Osteoblast (primary cell): ENCODE measurements around the gene LMX1A. TPM values are rescaled to one million over a fixed set of nuclear protein-coding genes. Genes with fewer than 3 reads are reported as not detected.

ENCODE experiments used
- DNase-seq: peaks from one replicate; pipeline ENCODE4 v3.0.0; 2011; ENCODE audit warnings: low spot score, mixed read lengths; ENCODE audit not compliant: insufficient read length; ENCODE audit errors: missing footprints
- H2AFZ ChIP-seq: 2 replicates; pipeline ENCODE4 v1.6.0; 2011; ENCODE audit warnings: mild to moderate bottlenecking, low read length
- H3K27ac ChIP-seq: 2 replicates; pipeline ENCODE4 v1.5.1; 2011; ENCODE audit warnings: mild to moderate bottlenecking, low read depth, low read length, moderate library complexity
- H3K27me3 ChIP-seq: 2 replicates; pipeline ENCODE4 v1.6.0; 2012; ENCODE audit warnings: mild to moderate bottlenecking, control low read depth, inconsistent platforms, low read length, moderate library complexity; ENCODE audit not compliant: insufficient read depth
- H3K36me3 ChIP-seq: 2 replicates; pipeline ENCODE4 v1.5.1; 2011; ENCODE audit warnings: mild to moderate bottlenecking, low read length, control low read depth, moderate library complexity; ENCODE audit not compliant: insufficient read depth
- H3K4me1 ChIP-seq: 2 replicates; pipeline ENCODE4 v1.5.1; 2011; ENCODE audit warnings: mild to moderate bottlenecking, low read length, control low read depth, moderate library complexity; ENCODE audit not compliant: insufficient read depth
- H3K4me2 ChIP-seq: 2 replicates; pipeline ENCODE4 v1.6.0; 2011; ENCODE audit warnings: mild to moderate bottlenecking, low read length; ENCODE audit not compliant: insufficient read depth
- H3K4me3 ChIP-seq: fragments of 200-600 bp; sonication (generic); 3 replicates; pipeline ENCODE4 v1.5.1; 2012; ENCODE audit warnings: mild to moderate bottlenecking, low read length, inconsistent platforms; ENCODE audit not compliant: insufficient read depth
- H3K79me2 ChIP-seq: 2 replicates; pipeline ENCODE4 v1.6.0; 2012; ENCODE audit warnings: mild to moderate bottlenecking, low read length, control low read depth, inconsistent platforms; ENCODE audit not compliant: insufficient read depth
- H3K9me3 ChIP-seq: 2 replicates; pipeline ENCODE4 v1.5.1; 2011; ENCODE audit warnings: low read depth, low read length, control low read depth
- H4K20me1 ChIP-seq: 2 replicates; pipeline ENCODE4 v1.6.0; 2012; ENCODE audit warnings: mild to moderate bottlenecking, low read length, control low read depth; ENCODE audit not compliant: insufficient read depth
- total RNA-seq: library from RNA; depleted of rRNA; stranded (reverse); fragments of >200 nt; gene quantifications from 2 replicates; pipeline ENCODE4 v1.2.3, GENCODE V29; 2012
- TF ChIP-seq, protein P1 (sequence below): IDR thresholded peaks from 2 replicates; pipeline ENCODE4 v1.5.1; 2011; ENCODE audit warnings: mild to moderate bottlenecking, low read depth, low read length, moderate library complexity; ENCODE audit errors: extremely low read depth

Gene LMX1A
- total RNA-seq, 1 donor: not detected

- Histone ChIP-seq H2AFZ (no peak overlapping the region), H3K4me1 (no peaks in the 10 kb centered on the region), H3K27me3 (no peaks in the 10 kb centered on the region), H3K9me3 (no peaks in the 10 kb centered on the region), H3K4me2 (no peak overlapping the region), H3K79me2 (no peaks in the 10 kb centered on the region), H3K27ac (no peak overlapping the region), H3K36me3 (no peaks in the 10 kb centered on the region), H4K20me1 (no peaks in the 10 kb centered on the region), H3K4me3 (no peak overlapping the region)
- no peak for DNase-seq
- TF ChIP-seq, protein P1, sequence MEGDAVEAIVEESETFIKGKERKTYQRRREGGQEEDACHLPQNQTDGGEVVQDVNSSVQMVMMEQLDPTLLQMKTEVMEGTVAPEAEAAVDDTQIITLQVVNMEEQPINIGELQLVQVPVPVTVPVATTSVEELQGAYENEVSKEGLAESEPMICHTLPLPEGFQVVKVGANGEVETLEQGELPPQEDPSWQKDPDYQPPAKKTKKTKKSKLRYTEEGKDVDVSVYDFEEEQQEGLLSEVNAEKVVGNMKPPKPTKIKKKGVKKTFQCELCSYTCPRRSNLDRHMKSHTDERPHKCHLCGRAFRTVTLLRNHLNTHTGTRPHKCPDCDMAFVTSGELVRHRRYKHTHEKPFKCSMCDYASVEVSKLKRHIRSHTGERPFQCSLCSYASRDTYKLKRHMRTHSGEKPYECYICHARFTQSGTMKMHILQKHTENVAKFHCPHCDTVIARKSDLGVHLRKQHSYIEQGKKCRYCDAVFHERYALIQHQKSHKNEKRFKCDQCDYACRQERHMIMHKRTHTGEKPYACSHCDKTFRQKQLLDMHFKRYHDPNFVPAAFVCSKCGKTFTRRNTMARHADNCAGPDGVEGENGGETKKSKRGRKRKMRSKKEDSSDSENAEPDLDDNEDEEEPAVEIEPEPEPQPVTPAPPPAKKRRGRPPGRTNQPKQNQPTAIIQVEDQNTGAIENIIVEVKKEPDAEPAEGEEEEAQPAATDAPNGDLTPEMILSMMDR: no peak
Observed at GRCh38 chr1:165300400-165300903, 56.1 kb downstream of the LMX1A start.

DNA sequence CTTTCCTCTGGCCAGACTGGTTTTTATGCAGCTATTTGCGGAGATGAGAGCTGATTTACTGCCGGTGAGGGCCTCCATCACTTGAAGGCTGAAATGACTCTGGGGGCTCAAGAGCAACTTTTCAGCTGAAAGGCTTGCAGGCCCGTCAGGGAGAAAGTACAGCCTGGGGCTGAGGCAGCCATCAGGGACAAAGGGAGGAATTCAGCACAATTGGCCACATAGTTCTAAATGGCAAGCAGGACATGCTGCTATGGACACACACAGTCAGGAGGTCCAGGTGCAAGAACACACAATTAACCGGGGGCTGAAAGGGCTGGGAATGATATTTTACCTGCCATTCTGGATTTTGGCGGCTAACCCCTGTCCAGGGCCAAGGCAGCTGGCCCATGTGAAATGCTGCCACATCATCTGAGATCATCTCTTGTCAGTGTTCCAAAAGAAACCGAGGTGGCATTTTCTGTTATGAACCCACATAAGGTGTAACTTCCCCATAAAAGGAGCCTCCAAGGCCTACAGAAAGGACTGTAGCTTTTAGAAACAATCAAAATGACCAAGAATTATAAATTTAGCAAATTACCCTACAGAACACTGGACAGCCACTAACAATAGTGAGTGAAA lies 58.2 kb downstream of the LMX1A start:
- DNase-seq: no peak
- Histone ChIP-seq H3K9me3 (no peaks in the 10 kb centered on the region), H3K36me3 (no peaks in the 10 kb centered on the region), H2AFZ (no peak overlapping the region), H3K27ac (no peak overlapping the region), H3K4me2 (no peak overlapping the region), H3K4me1 (no peaks in the 10 kb centered on the region), H4K20me1 (no peaks in the 10 kb centered on the region), H3K27me3 (no peaks in the 10 kb centered on the region), H3K4me3 (no peak overlapping the region), H3K79me2 (no peaks in the 10 kb centered on the region)
- TF ChIP-seq, protein P1: no peak

- no peak overlapping the region for H2AFZ ChIP-seq
- H3K4me3 ChIP-seq: no peak overlapping the region
- TF ChIP-seq, protein P1: no peak
- H3K79me2 ChIP-seq: no peaks in the 10 kb centered on the region
- no peaks in the 10 kb centered on the region for H4K20me1 ChIP-seq
- H3K27me3 ChIP-seq: no peaks in the 10 kb centered on the region
- no peak overlapping the region for H3K4me2 ChIP-seq
- no peak for DNase-seq
- no peaks in the 10 kb centered on the region for H3K36me3 ChIP-seq
- H3K9me3 ChIP-seq: no peaks in the 10 kb centered on the region
- H3K27ac ChIP-seq: no peak overlapping the region
- no peaks in the 10 kb centered on the region for H3K4me1 ChIP-seq
Observed at GRCh38 chr1:165296205-165296604, 60.3 kb downstream of the LMX1A start.

- H3K9me3 ChIP-seq: no peaks in the 10 kb centered on the region
- H3K4me3 ChIP-seq: no peak overlapping the region
- DNase-seq: no peak
Observed at GRCh38 chr1:165290148-165290547, 66.4 kb downstream of the LMX1A start.

More at GRCh38 chr1:165290148-165290547, 66.4 kb downstream of the LMX1A start:
- Histone ChIP-seq H3K4me2 (no peak overlapping the region), H3K27me3 (no peaks in the 10 kb centered on the region), H4K20me1 (no peaks in the 10 kb centered on the region), H2AFZ (no peak overlapping the region), H3K79me2 (no peaks in the 10 kb centered on the region), H3K4me1 (no peaks in the 10 kb centered on the region), H3K36me3 (no peaks in the 10 kb centered on the region), H3K27ac (no peak overlapping the region)
- TF ChIP-seq, protein P1: no peak
